Transverse colon (tissue), 4 donors: ENCODE measurements around the gene TMPRSS11E.
"Not testable (repeated sequence)": the region's sequence is repeated elsewhere in the genome, so short reads cannot be mapped to it uniquely, and the experiment has no call there.

Experiments used
- CTCF ChIP-seq, 5 experiments: fragments of 200-600 bp in 3 of 5; fragments of 450-650 bp in 2 of 5; sonication (generic) in 3 of 5; IDR thresholded peaks; 1 replicate in 2 of 5; 2 replicates in 3 of 5; pipeline ENCODE4 v1.5.1; 2016 to 2017; ENCODE audit warnings: antibody characterized with exemption in 5 of 5, inconsistent platforms in 3 of 5, mild to moderate bottlenecking in 2 of 5, moderate library complexity in 1 of 5
- POLR2AphosphoS5 ChIP-seq, 3 donors: sonication (generic); formaldehyde crosslinking; IDR thresholded peaks; one replicate each; pipeline ENCODE4 v1.6.1; 2016; ENCODE audit warnings: antibody characterized with exemption in 3 of 3

GRCh38 chr4:68407015-68407867 is 40.0 kb upstream of the TMPRSS11E start:
- TF ChIP-seq POLR2AphosphoS5, CTCF (IDR thresholded peaks at IDR 0.05): not testable (repeated sequence)
